Heart left ventricle (tissue), 16 donors: ENCODE measurements around the gene NOTUM. TPM values are rescaled to one million over a fixed set of nuclear protein-coding genes. Genes with fewer than 3 reads are reported as not detected.
A peak's percentile ranks its signal among the peaks of the same experiment; 100 is the strongest.

Source experiments
- ATAC-seq, 4 donors: fragments of 200-7000 bp; cut with Tn5 transposase; one replicate each; pipeline ENCODE4 v1.9.1; 2020 to 2022; ENCODE audit warnings: moderate library complexity in 4 of 4, mild to moderate bottlenecking in 3 of 4, moderate number of reproducible peaks in 1 of 4
- DNase-seq, 5 donors: peaks; one replicate each; pipeline ENCODE4 v3.0.0-alpha.2; 2020
- H3K27ac ChIP-seq, 12 donors: fragments of 200-600 bp; sonication (generic) in 4 of 12; one replicate each; pipeline versions ENCODE4 v1.5.0 to v1.8.0; 2016 to 2022; ENCODE audit warnings: mild to moderate bottlenecking in 2 of 12
- H3K27me3 ChIP-seq, 9 donors: fragments of 200-600 bp; sonication (generic) in 2 of 9; one replicate each; pipeline versions ENCODE4 v1.5.1 to v1.8.0; 2016 to 2022; ENCODE audit warnings: mild to moderate bottlenecking in 3 of 9
- H3K36me3 ChIP-seq, 9 donors: fragments of 200-600 bp; sonication (generic) in 2 of 9; one replicate each; pipeline versions ENCODE4 v1.5.0 to v1.8.0; 2018 to 2022; ENCODE audit warnings: mild to moderate bottlenecking in 2 of 9
- H3K4me1 ChIP-seq, 12 donors: fragments of 200-600 bp; sonication (generic) in 4 of 12; one replicate each; pipeline versions ENCODE4 v1.5.0 to v1.8.0; 2016 to 2022; ENCODE audit warnings: mild to moderate bottlenecking in 3 of 12
- H3K4me3 ChIP-seq, 12 donors: fragments of 200-600 bp; sonication (generic) in 4 of 12; one replicate each; pipeline versions ENCODE4 v1.5.0 to v1.8.0; 2017 to 2022; ENCODE audit warnings: mild to moderate bottlenecking in 9 of 12, moderate library complexity in 4 of 12
- H3K9me3 ChIP-seq, 12 donors: fragments of 200-600 bp; sonication (generic) in 4 of 12; one replicate each; pipeline versions ENCODE4 v1.5.0 to v1.8.0; 2016 to 2022; ENCODE audit warnings: mild to moderate bottlenecking in 1 of 12
- CTCF ChIP-seq, 12 donors: fragments of 200-600 bp; sonication (generic) in 4 of 12; IDR thresholded peaks; one replicate each; pipeline versions ENCODE4 v1.5.0 to v1.8.0; 2018 to 2022; ENCODE audit warnings: antibody characterized with exemption in 12 of 12, mild to moderate bottlenecking in 5 of 12
- POLR2A ChIP-seq, 2 donors: fragments of 450-650 bp; IDR thresholded peaks; one replicate each; pipeline ENCODE4 v1.6.1; 2017; ENCODE audit warnings: antibody characterized with exemption in 2 of 2, mild to moderate bottlenecking in 2 of 2, moderate library complexity in 2 of 2
- WGBS, 4 donors: extraction: QIAGEN DNeasy Blood & Tissue Kit in 2 of 4; methylation state at CpG; one replicate each; pipeline versions ENCODE4 v1.1.5 to v1.1.7; 2013 to 2018; 5-methylcytosine and 5-hydroxymethylcytosine counted together
- intact Hi-C, 10 donors: fragments of 100-400 bp; cut with DNase I; formaldehyde crosslinking; loops; one replicate each; pipeline versions ENCODE4 v1.11.1 to v1.14.2; 2022
- polyA plus RNA-seq, 2 donors: library from polyadenylated mRNA; stranded (reverse); fragments of 200-250 nt; gene quantifications; one replicate each; pipeline ENCODE4 v1.2.3, GENCODE V29; 2013
- total RNA-seq, 9 donors: library from RNA; depleted of rRNA in 2 of 9; stranded (reverse); fragments of >200 nt in 2 of 9; fragmentation: NEBNext Ultra II Directional in 3 of 9; extraction: Animal tissue kit (Norgen Biotek cat#: 25700) in 3 of 9; gene quantifications; one replicate each; pipeline versions ENCODE4 v1.1.0 to v1.2.4, GENCODE V29; 2016 to 2023
- donor health status: ischemic (EF 13 %, LVEDD 7.1; RV severe dilation, severe dysfunction).
- donor health status: healthy with polysubstance abuse.
- donor health status: DM: no; HTN: yes; CAD: no.
- donor health status: DM: no; HTN: no; CAD: no.
- donor health status: ischemic (EF 25% LVEDD 6.9; RV normal size, moderate dysfunction).
- donor health status: ischemic (EF 25% LVEDD 5.7; RV mildly dilated, moderate dysfunction).
- donor health status: healthy.
- donor health status: DM: yes; HTN: yes; CAD: no.
- donor health status: ischemic (EF 35%, LVEDD 5.7; RV mildly dilated, moderate dysfunction).
- donor health status: nonischemic (EF 11% LVEDD 7.7; RV severe dilation, severe dysfunction).
- donor health status: DM: yes; HTN: yes; CAD: no.
- donor health status: PGD.
- donor health status: ischemic (EF 29% LVEDD 5.4; RV normal size, mild dysfunction).
- donor health status: nonischemic (EF 23%, LVEDD 6.1; RV moderate dilation, normal function).

NOTUM gene
- total and polyA plus RNA-seq, 11 donors = 0.25 to 1.6 (median 0.56) TPM; not detected in 3

DNA sequence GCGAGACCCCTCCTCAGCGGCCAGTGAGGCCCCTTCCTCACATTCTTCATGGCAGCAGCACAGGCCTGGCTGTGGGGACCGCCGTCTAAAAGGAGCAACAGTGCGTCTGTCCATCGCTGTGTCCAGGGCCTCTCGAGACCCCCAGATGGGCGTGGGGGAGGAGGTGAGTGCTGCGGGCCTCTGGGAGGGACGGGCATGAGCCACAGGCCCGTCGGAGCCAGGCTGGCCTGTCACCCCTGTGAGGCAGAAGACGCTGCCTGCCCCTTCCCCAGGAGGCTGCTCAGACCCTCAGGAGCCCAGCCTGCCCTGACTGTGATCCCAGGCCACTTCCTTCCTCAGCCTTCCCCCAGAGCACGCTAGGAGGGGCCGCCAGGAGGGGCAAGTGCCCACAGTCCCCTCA lies 21.8 kb downstream of the NOTUM start:
- Histone ChIP-seq H3K4me3 (no peak overlapping the region), H3K9me3 (no peaks in the 10 kb centered on the region), H3K27me3 (peaks cover 0 to 9% (median 0%) of the 10 kb centered on the region in 9 donors), H3K36me3 (no peaks in the 10 kb centered on the region), H3K27ac (peak overlapping the region in 3 of 12 donors; percentile 77 to 87 (median 83)), H3K4me1 (peaks cover 0 to 50% (median 27%) of the 10 kb centered on the region in 12 donors)
- DNase-seq (peak in 1 of 5 donors; percentile 26), ATAC-seq (no peak)
- intact Hi-C loops = no loop called here
- 61 to 68% (median 67%) methylated on average over 5 to 15 of the region's 15 CpGs for WGBS, 4 donors
- TF ChIP-seq CTCF (IDR thresholded peaks at IDR 0.05) (no peak), POLR2A (IDR thresholded peaks at IDR 0.05) (no peak)

DNA sequence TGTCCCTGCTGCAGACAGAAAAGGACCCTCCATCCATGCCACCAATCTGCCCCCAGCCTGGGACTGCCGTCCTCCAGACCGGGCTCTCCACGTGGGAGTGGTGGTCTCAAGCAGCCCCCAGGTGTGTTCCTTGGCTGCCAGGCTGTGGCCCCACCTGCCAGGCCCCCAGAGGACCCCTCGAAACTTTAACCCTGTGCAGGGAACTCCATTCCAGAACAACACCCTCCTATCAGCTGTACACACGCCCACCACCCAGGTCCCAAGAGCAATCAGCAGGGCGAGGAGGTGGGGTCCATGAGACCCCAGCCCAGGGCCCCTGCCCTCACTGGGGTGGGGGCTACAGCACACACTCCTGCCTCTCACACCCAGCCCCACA lies 25.3 kb downstream of the NOTUM start:
- no peak for ATAC-seq
- WGBS, 4 donors = 89 to 100% (median 93%) methylated on average over 3 to 6 of the region's 6 CpGs
- Histone ChIP-seq H3K4me1 (peaks cover 0 to 38% (median 18%) of the 10 kb centered on the region in 12 donors), H3K4me3 (no peak overlapping the region), H3K36me3 (no peaks in the 10 kb centered on the region), H3K27ac (no peak overlapping the region), H3K9me3 (no peaks in the 10 kb centered on the region), H3K27me3 (peaks cover 0 to 4% (median 0%) of the 10 kb centered on the region in 9 donors)
- TF ChIP-seq CTCF (IDR thresholded peaks at IDR 0.05) = no peak
- no peak for TF ChIP-seq POLR2A (IDR thresholded peaks at IDR 0.05)
- DNase-seq = no peak
- intact Hi-C loops = no loop called here

GRCh38 chr17:81934850-81935708 lies 25.9 kb downstream of the NOTUM start:
- intact Hi-C loops = no loop called here
- H3K27me3 ChIP-seq = peaks cover 0 to 4% (median 0%) of the 10 kb centered on the region in 9 donors
- WGBS, 4 donors = 94 to 95% (median 95%) methylated on average over 30 to 38 of the region's 38 CpGs
- no peaks in the 10 kb centered on the region for H3K9me3 ChIP-seq
- peak in 1 of 5 donors; percentile 30 for DNase-seq
- H3K4me1 ChIP-seq = peaks cover 0 to 32% (median 15%) of the 10 kb centered on the region in 12 donors
- H3K4me3 ChIP-seq = no peak overlapping the region
- TF ChIP-seq CTCF (IDR thresholded peaks at IDR 0.05) = no peak
- no peak for TF ChIP-seq POLR2A (IDR thresholded peaks at IDR 0.05)
- no peaks in the 10 kb centered on the region for H3K36me3 ChIP-seq
- H3K27ac ChIP-seq = no peak overlapping the region
- no peak for ATAC-seq

DNA sequence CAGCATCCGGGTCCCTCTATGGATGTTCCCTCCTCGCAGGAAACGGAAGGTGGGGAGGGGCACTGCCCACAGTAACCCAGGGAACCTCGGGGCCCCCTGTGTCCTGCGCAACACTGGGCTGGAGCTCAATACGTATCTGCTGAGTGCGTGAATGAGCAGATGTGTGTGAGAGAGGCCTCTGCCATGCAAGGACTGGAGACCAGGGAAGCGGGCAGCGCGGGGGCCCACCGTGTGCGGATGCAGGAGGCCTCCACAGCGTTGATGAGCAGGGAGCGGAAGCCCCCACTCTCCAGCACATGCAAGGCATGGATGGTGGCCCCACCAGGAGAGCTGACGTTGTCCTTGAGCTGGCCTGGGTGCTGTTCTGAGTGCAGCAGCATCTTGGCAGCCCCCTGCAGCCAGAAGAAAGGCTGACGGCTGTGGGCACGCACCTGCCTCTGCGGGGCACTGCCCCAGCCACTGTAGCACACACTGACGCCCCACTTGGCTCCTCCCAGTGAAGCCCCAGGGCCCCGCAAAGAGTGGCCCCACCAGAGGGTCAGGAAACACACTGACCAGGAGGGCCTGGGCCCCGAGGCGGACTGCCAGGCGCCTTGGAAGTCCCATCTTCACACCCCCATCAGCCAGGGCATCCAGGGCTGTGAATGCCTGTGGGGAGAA lies 26.8 kb downstream of the NOTUM start:
- no peak overlapping the region for H3K4me3 ChIP-seq
- peaks cover 0 to 23% (median 10%) of the 10 kb centered on the region in 12 donors for H3K4me1 ChIP-seq
- intact Hi-C loops = no loop called here
- DNase-seq = peak in 2 of 5 donors; percentile 5 to 21
- H3K36me3 ChIP-seq = no peaks in the 10 kb centered on the region
- WGBS, 4 donors = 82 to 100% (median 90%) methylated on average over 1 to 23 of the region's 23 CpGs
- peaks cover 0 to 2% (median 0%) of the 10 kb centered on the region in 9 donors for H3K27me3 ChIP-seq
- no peaks in the 10 kb centered on the region for H3K9me3 ChIP-seq
- H3K27ac ChIP-seq = no peak overlapping the region
- TF ChIP-seq CTCF (IDR thresholded peaks at IDR 0.05) (no peak), POLR2A (IDR thresholded peaks at IDR 0.05) (no peak)
- no peak for ATAC-seq
